CD4-positive, alpha-beta T cell treated with Interleukin-10 for 1 hour (primary cell): ENCODE data around the gene FCHSD2.
"Not testable (repeated sequence)": the region's sequence is repeated elsewhere in the genome, so short reads cannot be mapped to it uniquely, and the experiment has no call there.

ENCODE experiments used
- DNase-seq: peaks from one replicate; pipeline ENCODE4 v3.0.0-alpha.2; 2020

Gene FCHSD2

GRCh38 chr11:72813740-72814285, 328.3 kb downstream of the FCHSD2 start:
- no peak for DNase-seq

- peak; percentile 79 for DNase-seq
These were observed 329.0 kb downstream of the FCHSD2 start for GRCh38 chr11:72812967-72813739.

- DNase-seq, result no peak
These were observed 329.5 kb downstream of the FCHSD2 start for GRCh38 chr11:72812604-72812966.

- DNase-seq, result not testable (repeated sequence)
These were observed 330.4 kb downstream of the FCHSD2 start for GRCh38 chr11:72811686-72812085.

GRCh38 chr11:72808331-72808798, 333.8 kb downstream of the FCHSD2 start:
- DNase-seq, result no peak

GRCh38 chr11:72807792-72808191, 334.3 kb downstream of the FCHSD2 start:
- DNase-seq, result no peak

GRCh38 chr11:72807021-72807693, 335.0 kb downstream of the FCHSD2 start:
- no peak for DNase-seq

GRCh38 chr11:72806378-72806777, 335.7 kb downstream of the FCHSD2 start:
- DNase-seq, result not testable (repeated sequence)

GRCh38 chr11:72805216-72805615, 336.9 kb downstream of the FCHSD2 start:
- DNase-seq, result no peak

- DNase-seq, result no peak
These were observed 339.3 kb downstream of the FCHSD2 start for GRCh38 chr11:72802822-72803221.

- no peak for DNase-seq
These were observed 342.7 kb downstream of the FCHSD2 start for GRCh38 chr11:72799441-72799840.

GRCh38 chr11:72798361-72798760, 343.8 kb downstream of the FCHSD2 start:
- DNase-seq, result no peak

- DNase-seq, result peak; percentile 96
These were observed 348.4 kb downstream of the FCHSD2 start, which contains the start of gene STARD10 for GRCh38 chr11:72793425-72794367. STARD10 (minus strand) TSS chr11:72794047; CDS start chr11:72781181, 12,866 bp downstream.

GRCh38 chr11:72793076-72793424, 349.1 kb downstream of the FCHSD2 start:
- no peak for DNase-seq

GRCh38 chr11:72792437-72793021, 349.6 kb downstream of the FCHSD2 start:
- DNase-seq, result no peak

GRCh38 chr11:72791228-72791627, 350.9 kb downstream of the FCHSD2 start:
- not testable (repeated sequence) for DNase-seq

- DNase-seq, result no peak
These were observed 352.5 kb downstream of the FCHSD2 start for GRCh38 chr11:72789493-72790131.

GRCh38 chr11:72788241-72788640, 353.9 kb downstream of the FCHSD2 start:
- no peak for DNase-seq

GRCh38 chr11:72787216-72788104, 354.7 kb downstream of the FCHSD2 start:
- DNase-seq, result no peak
